ENCODE measurements around the gene TMEM245. TPM values are rescaled to one million over a fixed set of nuclear protein-coding genes. Genes with fewer than 3 reads are reported as not detected.

TMEM245 gene
- total RNA-seq, 1 experiment from 2014 or later = 59.8 TPM

GRCh38 chr9:109115931-109116526 lies 3.7 kb downstream of the TMEM245 start:
- Histone ChIP-seq H3K36me3 (ENCODE audit: insufficient read depth, low read length, poor library complexity, severe bottlenecking) (peaks cover 6% of the 10 kb centered on the region), H3K27ac (ENCODE audit: low read depth, low read length, poor library complexity, severe bottlenecking) (no peak overlapping the region), H3K4me3 (ENCODE audit: low read depth, low read length, poor library complexity, severe bottlenecking) (no peak overlapping the region), H3K9me3 (ENCODE audit: low read depth, low read length, poor library complexity, severe bottlenecking) (no peaks in the 10 kb centered on the region), H3K27me3 (replicated peaks; ENCODE audit: insufficient read depth, low read depth, low read length, poor library complexity) (no peaks in the 10 kb centered on the region), H3K4me1 (ENCODE audit: insufficient read depth, low read length, poor library complexity, severe bottlenecking) (peaks cover 31% of the 10 kb centered on the region)
- no TSS peak for BruUV-seq (replicated peaks)
- ChIA-PET CTCF (no interaction called here), POLR2A (ENCODE audit: low non-redundant PET) (no interaction called here)
- intact Hi-C loops (cut with micrococcal nuclease; ENCODE audit: unreplicated experiment) = loop anchor here (5.0 kb wide), 1 partner anchor 104 kb away; the partner anchor contains the start of gene CTNNAL1
- TF ChIP-seq CTCF (conservative IDR thresholded peaks at IDR 0.05; ENCODE audit: low read depth, low read length) = no peak
- DNase-seq (ENCODE audit: low spot score) = no peak

GRCh38 chr9:109114670-109115069 lies 5.1 kb downstream of the TMEM245 start:
- ChIA-PET POLR2A (ENCODE audit: low non-redundant PET) (interaction anchor here (0.5 kb wide), 1 partner anchor 18 kb away, joined by 3 read pairs; no protein-coding TSS in a partner anchor), CTCF (no interaction called here)
- Histone ChIP-seq H3K36me3 (ENCODE audit: insufficient read depth, low read length, poor library complexity, severe bottlenecking) (peaks cover 6% of the 10 kb centered on the region), H3K27ac (ENCODE audit: low read depth, low read length, poor library complexity, severe bottlenecking) (no peak overlapping the region), H3K4me1 (ENCODE audit: insufficient read depth, low read length, poor library complexity, severe bottlenecking) (peaks cover 44% of the 10 kb centered on the region), H3K9me3 (ENCODE audit: low read depth, low read length, poor library complexity, severe bottlenecking) (no peaks in the 10 kb centered on the region), H3K27me3 (replicated peaks; ENCODE audit: insufficient read depth, low read depth, low read length, poor library complexity) (no peaks in the 10 kb centered on the region), H3K4me3 (ENCODE audit: low read depth, low read length, poor library complexity, severe bottlenecking) (no peak overlapping the region)
- TF ChIP-seq EZH2 (IDR thresholded peaks at IDR 0.05; ENCODE audit: borderline replicate concordance, low read depth, low read length, poor library complexity, severe bottlenecking) (no peak), CTCF (conservative IDR thresholded peaks at IDR 0.05; ENCODE audit: low read depth, low read length) (no peak)
- BruUV-seq (replicated peaks) = no TSS peak
- intact Hi-C loops (cut with micrococcal nuclease; ENCODE audit: unreplicated experiment) = loop anchor here (5.0 kb wide), 1 partner anchor 102 kb away; the partner anchor contains the start of gene CTNNAL1
- no peak for DNase-seq (ENCODE audit: low spot score)

GRCh38 chr9:109113892-109114609 lies 5.7 kb downstream of the TMEM245 start:
- DNase-seq (ENCODE audit: low spot score) = no peak
- no peak overlapping the region for H3K27ac ChIP-seq (ENCODE audit: low read depth, low read length, poor library complexity, severe bottlenecking)
- H3K36me3 ChIP-seq (ENCODE audit: insufficient read depth, low read length, poor library complexity, severe bottlenecking) = peaks cover 6% of the 10 kb centered on the region
- POLR2A ChIA-PET (ENCODE audit: low non-redundant PET) = interaction anchor here (0.5 kb wide), 1 partner anchor 19 kb away, joined by 3 read pairs; no protein-coding TSS in a partner anchor
- CTCF ChIA-PET = no interaction called here
- BruUV-seq (replicated peaks) = no TSS peak
- TF ChIP-seq CTCF (conservative IDR thresholded peaks at IDR 0.05; ENCODE audit: low read depth, low read length) = no peak
- TF ChIP-seq EZH2 (IDR thresholded peaks at IDR 0.05; ENCODE audit: borderline replicate concordance, low read depth, low read length, poor library complexity, severe bottlenecking) = no peak
- intact Hi-C loops (cut with micrococcal nuclease; ENCODE audit: unreplicated experiment) = no loop called here
- H3K4me3 ChIP-seq (ENCODE audit: low read depth, low read length, poor library complexity, severe bottlenecking) = no peak overlapping the region
- H3K9me3 ChIP-seq (ENCODE audit: low read depth, low read length, poor library complexity, severe bottlenecking) = no peaks in the 10 kb centered on the region
- H3K4me1 ChIP-seq (ENCODE audit: insufficient read depth, low read length, poor library complexity, severe bottlenecking) = peaks cover 50% of the 10 kb centered on the region
- H3K27me3 ChIP-seq (replicated peaks; ENCODE audit: insufficient read depth, low read depth, low read length, poor library complexity) = no peaks in the 10 kb centered on the region
